HCT116 (cell line): Measurements from ENCODE around the gene CDH22. TPM values are rescaled to one million over a fixed set of nuclear protein-coding genes. Genes with fewer than 3 reads are reported as not detected.

Source experiments
- ATAC-seq: fragments of 200-7000 bp; cut with Tn5 transposase; 2 replicates; pipeline ENCODE4 v1.9.1; 2020; ENCODE audit warnings: mild to moderate bottlenecking, moderate library complexity
- BruUV-seq: library from RNA; stranded (reverse); fragments of 400-500 nt; replicated peaks from 2 replicates; lab custom pipeline; 2021; lab: Mats Ljungman, UMichigan
- CTCF ChIA-PET: fragments of 300-600 bp; sonication (Branson Sonifier 250); formaldehyde crosslinking; loops from one replicate; lab custom pipeline; 2021; ENCODE audit warnings: antibody characterized with exemption; lab: Charles Lee
- POLR2A ChIA-PET: fragments of 300-600, 350-600 bp; sonication (Branson Sonifier 250); formaldehyde crosslinking; loops from one replicate; lab custom pipeline; 2021; ENCODE audit warnings: antibody characterized with exemption; lab: Charles Lee
- RAD21 ChIA-PET, 2 experiments: fragments of 300-600 bp; sonication (Branson Sonifier 250); formaldehyde crosslinking; loops; one replicate each; lab custom pipeline; 2023; ENCODE audit warnings: low total read pairs in 2 of 2; ENCODE audit not compliant: uncharacterized antibody in 2 of 2, unreplicated experiment in 2 of 2, low non-redundant PET in 1 of 2; lab: Charles Lee
- DNase-seq: peaks from one replicate; pipeline ENCODE4 v3.0.0-alpha.2; 2010; ENCODE audit warnings: low read depth, low spot score
- H2AFZ ChIP-seq: fragments of 200-600 bp; shearing (Covaris generic), sonication (generic); 2 replicates; pipeline ENCODE4 v1.6.1; 2017; ENCODE audit warnings: low read depth, mixed run types, mixed read lengths, antibody characterized with exemption, low read length; ENCODE audit not compliant: poor library complexity, severe bottlenecking
- H3K27ac ChIP-seq: 2 replicates; pipeline ENCODE4 v1.5.1; 2012; ENCODE audit warnings: low read depth, low read length
- H3K27me3 ChIP-seq: fragments of 200-600 bp; sonication (generic); 2 replicates; pipeline ENCODE4 v1.6.1; 2016; ENCODE audit warnings: mixed run types, low read length, mixed read lengths; ENCODE audit not compliant: insufficient read depth
- H3K36me3 ChIP-seq, 2 experiments: fragments of 200-500 bp in 1 of 2; fragments of 200-600 bp in 1 of 2; sonication (Bioruptor generic) in 1 of 2; sonication (generic) in 1 of 2; 2 replicates each; pipeline versions ENCODE4 v1.5.1 to v1.6.1; 2014 to 2016; ENCODE audit warnings: low read length in 2 of 2, inconsistent platforms in 1 of 2, mixed read lengths in 1 of 2, mixed run types in 1 of 2; ENCODE audit not compliant: insufficient read depth in 2 of 2, control insufficient read depth in 1 of 2
- H3K4me1 ChIP-seq, 2 experiments: fragments of 200-600 bp in 1 of 2; sonication (generic) in 1 of 2; 2 replicates each; pipeline versions ENCODE4 v1.5.1 to v1.6.1; 2012 to 2017; ENCODE audit warnings: low read length in 2 of 2, inconsistent platforms in 1 of 2, mild to moderate bottlenecking in 1 of 2, mixed read lengths in 1 of 2, mixed run types in 1 of 2, moderate library complexity in 1 of 2; ENCODE audit not compliant: insufficient read depth in 2 of 2, control insufficient read depth in 1 of 2
- H3K4me2 ChIP-seq: fragments of 200-600 bp; sonication (generic); 2 replicates; pipeline ENCODE4 v1.6.1; 2017; ENCODE audit warnings: mixed run types, low read length, mixed read lengths
- H3K4me3 ChIP-seq, 2 experiments: fragments of 200-600 bp in 1 of 2; sonication (generic) in 1 of 2; replicated peaks in 1 of 2; 2 replicates each; pipeline ENCODE4 v1.5.1; 2011 to 2016; ENCODE audit warnings: low read length in 2 of 2, control low read depth in 1 of 2, low read depth in 1 of 2, mild to moderate bottlenecking in 1 of 2, mixed read lengths in 1 of 2, mixed run types in 1 of 2
- H3K79me2 ChIP-seq: fragments of 200-600 bp; sonication (generic); 2 replicates; pipeline ENCODE4 v1.6.1; 2017; ENCODE audit warnings: mild to moderate bottlenecking, mixed run types, low read length, moderate library complexity, mixed read lengths; ENCODE audit not compliant: insufficient read depth
- H3K9ac ChIP-seq: fragments of 200-600 bp; sonication (generic); 2 replicates; pipeline ENCODE4 v1.6.1; 2016; ENCODE audit warnings: low read length, mixed read lengths
- H3K9me2 ChIP-seq: fragments of 200-600 bp; sonication (generic), shearing (Covaris generic); 2 replicates; pipeline ENCODE4 v1.6.1; 2017; ENCODE audit warnings: mixed run types, mild to moderate bottlenecking, moderate library complexity; ENCODE audit not compliant: insufficient read depth
- H3K9me3 ChIP-seq, 2 experiments: fragments of 200-500 bp in 1 of 2; fragments of 200-600 bp in 1 of 2; sonication (Bioruptor generic) in 1 of 2; sonication (generic) in 1 of 2; 2 replicates each; pipeline ENCODE4 v1.6.1; 2014 to 2017; ENCODE audit warnings: low read length in 2 of 2, mixed read lengths in 2 of 2, inconsistent platforms in 1 of 2, low read depth in 1 of 2, mild to moderate bottlenecking in 1 of 2, mixed run types in 1 of 2, moderate library complexity in 1 of 2; ENCODE audit not compliant: control insufficient read depth in 1 of 2, insufficient read depth in 1 of 2
- H4K20me1 ChIP-seq: fragments of 200-600 bp; sonication (generic), shearing (Covaris generic); 2 replicates; pipeline ENCODE4 v1.6.1; 2017; ENCODE audit warnings: mixed run types, mild to moderate bottlenecking, moderate library complexity; ENCODE audit not compliant: insufficient read depth
- ATF3 ChIP-seq: IDR thresholded peaks from 2 replicates; pipeline ENCODE4 v1.6.1; 2012
- CEBPB ChIP-seq: IDR thresholded peaks from 2 replicates; pipeline ENCODE4 v1.6.1; 2012; ENCODE audit warnings: low read depth
- ELF1 ChIP-seq: IDR thresholded peaks from 2 replicates; pipeline ENCODE4 v1.6.1; 2012; ENCODE audit warnings: low read depth, borderline replicate concordance
- EZH2 ChIP-seq: fragments of 200-600 bp; sonication (generic); IDR thresholded peaks from 2 replicates; pipeline ENCODE4 v1.6.1; 2017; ENCODE audit warnings: antibody characterized with exemption, mixed run types
- JUND ChIP-seq: IDR thresholded peaks from 2 replicates; pipeline ENCODE4 v1.6.1; 2012
- REST ChIP-seq: IDR thresholded peaks from 2 replicates; pipeline ENCODE4 v1.6.1; 2012; ENCODE audit warnings: low read depth
- SRF ChIP-seq: IDR thresholded peaks from 2 replicates; pipeline ENCODE4 v1.6.1; 2012; ENCODE audit warnings: low read depth
- ZNF274 ChIP-seq: fragments of 200-500 bp; sonication (Bioruptor generic); IDR thresholded peaks from 2 replicates; pipeline ENCODE4 v1.6.1; 2014; ENCODE audit warnings: mild to moderate bottlenecking, low read depth, low read length, inconsistent platforms
- intact Hi-C: fragments of 100-400 bp; cut with micrococcal nuclease; formaldehyde crosslinking; loops from 2 replicates; pipeline ENCODE4 v1.10.0; 2022
- total RNA-seq: library from RNA; stranded (reverse); gene quantifications from one replicate; pipeline ENCODE4 v1.2.1, GENCODE V29; 2021; ENCODE audit not compliant: unreplicated experiment

Gene CDH22
- total RNA-seq, 1 experiment from 2014 or later, result 1.8 TPM

GRCh38 chr20:46185353-46185752 is 122.9 kb downstream of the CDH22 start:
- intact Hi-C loops, result no loop called here
- H3K36me3 ChIP-seq, result no peaks in the 10 kb centered on the region
- DNase-seq (no peak), ATAC-seq (no peak)
- ChIA-PET RAD21 (no interaction called here), POLR2A (no interaction called here), CTCF (no interaction called here)
- no peak for TF ChIP-seq ZNF274
- no peak for TF ChIP-seq JUND
- no peak for TF ChIP-seq ATF3
- no peak for TF ChIP-seq EZH2
- TF ChIP-seq ELF1, result no peak
- TF ChIP-seq CEBPB, result no peak
- no peak for TF ChIP-seq SRF
- no peak for TF ChIP-seq REST
- H3K27me3 ChIP-seq, result no peaks in the 10 kb centered on the region
- no peak overlapping the region for H3K4me2 ChIP-seq
- no peaks in the 10 kb centered on the region for H3K9me2 ChIP-seq
- no peak overlapping the region for H2AFZ ChIP-seq
- no peak overlapping the region for H3K9ac ChIP-seq
- no peak overlapping the region for H3K4me3 ChIP-seq
- no TSS peak for BruUV-seq
- H4K20me1 ChIP-seq, result no peaks in the 10 kb centered on the region
- no peaks in the 10 kb centered on the region for H3K79me2 ChIP-seq
- H3K9me3 ChIP-seq, result no peaks in the 10 kb centered on the region
- H3K4me1 ChIP-seq, result no peaks in the 10 kb centered on the region
- H3K27ac ChIP-seq, result no peak overlapping the region
